Putamen (tissue), 1 donor: ENCODE measurements around the gene PDXK.
A peak's percentile ranks its signal among the peaks of the same experiment; 100 is the strongest.
"Not testable (repeated sequence)": the region's sequence is repeated elsewhere in the genome, so short reads cannot be mapped to it uniquely, and the experiment has no call there.

Experiments
- DNase-seq: peaks from one replicate; pipeline ENCODE4 v3.0.0-alpha.2; 2016; ENCODE audit warnings: low spot score

Gene PDXK

DNA sequence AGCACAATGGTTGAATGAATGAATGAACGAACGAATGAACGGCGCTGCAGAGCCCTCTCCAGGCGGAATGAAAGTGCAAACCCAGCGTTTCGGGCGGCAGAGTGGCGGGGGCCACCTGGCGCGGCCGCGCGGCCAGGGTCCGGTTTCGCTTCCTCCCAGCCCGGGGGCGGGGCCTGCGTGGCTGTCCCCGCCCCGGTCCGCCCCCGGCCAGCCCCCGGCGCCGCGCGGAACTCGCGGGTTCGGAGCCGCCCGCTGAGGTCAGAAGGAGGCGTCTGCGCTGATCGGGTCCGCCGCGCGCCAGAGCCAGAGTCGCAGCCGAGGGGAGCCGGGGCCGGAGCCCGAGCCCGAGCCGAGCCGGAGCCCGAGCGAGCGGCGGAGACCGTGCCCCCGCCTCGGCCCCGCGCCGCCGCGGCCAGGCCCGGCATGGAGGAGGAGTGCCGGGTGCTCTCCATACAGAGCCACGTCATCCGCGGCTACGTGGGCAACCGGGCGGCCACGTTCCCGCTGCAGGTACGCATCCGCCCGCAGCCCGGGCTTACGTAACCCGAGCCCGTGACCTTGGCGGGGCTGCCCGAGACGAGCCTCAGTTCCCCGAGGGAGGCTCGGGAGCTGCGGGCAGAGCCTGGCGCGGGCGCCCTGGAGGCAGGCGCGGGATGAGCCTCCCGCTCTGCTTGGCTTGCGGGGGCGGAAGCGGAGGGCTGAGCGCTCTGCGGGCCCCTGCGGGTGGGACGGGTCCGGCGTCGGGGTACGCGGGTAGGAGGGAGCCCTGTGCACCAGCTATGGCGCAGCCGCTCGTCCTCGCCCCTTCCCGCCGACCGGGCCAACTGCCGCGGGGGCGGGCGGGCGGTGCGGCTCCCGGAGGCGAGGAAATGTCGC lies at the start of gene PDXK:
TSS of gene PDXK (plus strand) at position 258 of the 876 bp plus-strand sequence. CDS start at position 424, 166 bp downstream.
- peak; percentile 76 for DNase-seq

DNA sequence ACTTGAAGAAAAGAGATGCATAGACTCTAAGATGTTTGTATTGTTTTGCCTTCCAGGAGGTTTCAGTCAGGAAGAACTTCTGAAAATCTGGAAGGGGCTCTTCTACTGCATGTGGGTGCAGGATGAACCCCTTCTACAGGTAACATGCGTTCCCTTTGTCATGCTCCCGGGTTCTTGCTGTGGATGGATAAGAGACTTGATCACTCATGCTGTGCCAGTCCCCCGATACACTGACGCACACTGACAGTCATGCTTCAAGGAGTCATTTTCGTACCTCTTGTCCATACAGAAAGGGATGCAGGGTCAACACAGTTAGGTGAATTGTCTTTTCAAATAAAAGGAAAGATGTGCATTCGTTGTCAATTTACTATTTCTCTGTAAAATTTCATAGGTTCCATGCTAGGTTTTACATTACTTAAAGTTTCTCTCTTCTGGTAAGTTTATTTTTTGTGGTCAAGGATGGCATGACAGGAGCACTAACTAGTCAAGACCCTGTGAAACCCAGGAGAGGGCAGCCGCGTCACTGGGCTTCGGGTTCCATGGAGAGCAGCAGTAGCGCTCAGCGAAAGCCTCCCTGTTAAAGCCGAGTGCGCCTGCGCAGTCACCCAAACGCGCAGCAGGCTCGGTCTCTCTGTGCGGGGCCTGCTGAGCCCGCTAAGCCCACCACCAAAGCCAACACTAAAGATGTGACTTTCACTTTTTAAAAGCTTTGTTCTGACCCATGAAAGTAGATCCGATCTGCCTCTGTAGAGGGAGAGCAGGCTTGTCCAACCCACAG lies 48.9 kb upstream of the PDXK start:
- no peak for DNase-seq

DNA sequence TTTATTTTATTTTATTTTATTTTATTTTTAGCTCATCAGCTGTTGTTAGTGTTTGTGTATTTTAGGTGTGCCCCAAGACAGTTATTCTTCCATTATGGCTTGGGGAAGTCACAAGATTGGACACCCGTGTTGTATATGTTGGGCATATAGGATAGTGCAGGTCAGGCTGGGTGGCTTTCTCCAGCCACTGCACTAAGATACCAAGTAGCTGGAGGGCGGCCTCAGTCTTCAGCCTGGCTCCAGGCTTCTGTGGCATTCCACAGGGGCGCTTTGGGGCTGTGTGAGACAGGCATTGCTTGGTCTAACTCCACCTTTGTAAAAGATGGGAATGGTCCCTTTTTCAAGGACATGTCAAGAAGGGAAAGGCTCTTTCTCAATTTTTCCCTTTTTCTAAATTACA lies 43.1 kb upstream of the PDXK start:
- no peak for DNase-seq

DNA sequence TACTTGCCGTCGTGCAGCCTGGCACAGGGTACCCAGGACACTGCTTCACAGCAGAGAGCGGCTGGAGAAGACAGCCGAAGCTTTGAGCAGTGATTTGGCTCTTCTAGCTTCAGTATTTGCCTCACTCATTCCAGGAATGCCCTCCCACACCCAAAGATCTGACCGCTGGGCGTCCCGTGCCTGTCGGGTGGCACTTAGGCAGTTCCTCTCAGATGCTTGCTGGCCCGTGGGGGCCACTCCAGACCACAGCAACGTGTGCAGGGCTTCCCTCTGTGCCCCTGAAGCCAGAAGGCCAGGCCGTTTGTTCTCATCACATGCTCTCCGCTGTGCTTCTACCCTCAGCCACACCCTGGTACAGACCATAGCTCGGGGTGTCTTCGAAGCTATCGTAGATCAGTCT lies 42.5 kb upstream of the PDXK start:
- no peak for DNase-seq

DNA sequence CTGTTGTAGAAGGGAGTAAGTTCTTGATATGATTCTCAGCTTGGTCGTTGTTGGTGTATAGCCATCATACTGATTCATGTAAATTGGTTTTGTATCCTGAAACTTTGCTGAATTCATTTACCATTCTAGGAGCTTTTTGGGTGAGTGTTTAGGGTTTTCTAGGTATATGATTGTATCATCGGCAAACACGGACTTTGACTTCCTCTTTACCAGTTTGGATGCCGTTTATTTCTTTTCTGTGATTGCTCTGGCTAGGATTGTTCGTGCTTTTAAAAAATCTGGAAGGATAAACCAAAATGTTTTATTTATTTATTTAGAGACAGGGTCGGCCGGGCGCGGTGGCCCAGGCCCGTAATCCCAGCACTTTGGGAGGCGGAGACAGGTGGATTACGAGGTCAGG lies 39.0 kb upstream of the PDXK start:
- DNase-seq, result no peak

DNA sequence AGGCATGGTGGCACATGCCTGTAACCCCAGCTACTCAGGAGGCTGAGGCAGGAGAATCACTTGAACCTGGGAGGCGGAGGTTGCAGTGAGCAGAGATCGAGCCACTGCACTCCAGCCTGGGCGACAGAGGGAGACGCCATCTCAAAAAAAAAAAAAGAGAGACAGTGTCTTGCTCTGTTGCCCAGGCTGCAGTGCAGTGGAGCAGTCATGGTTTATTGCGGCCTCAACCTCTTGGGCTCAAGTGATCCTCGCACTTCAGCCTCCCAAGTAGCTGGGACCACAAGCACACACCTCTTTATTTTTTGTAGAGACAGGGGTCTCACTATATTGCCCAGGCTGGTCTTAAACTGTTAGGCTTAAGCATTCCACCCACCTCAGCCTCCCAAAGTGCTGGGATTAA lies 38.5 kb upstream of the PDXK start:
- not testable (repeated sequence) for DNase-seq

DNA sequence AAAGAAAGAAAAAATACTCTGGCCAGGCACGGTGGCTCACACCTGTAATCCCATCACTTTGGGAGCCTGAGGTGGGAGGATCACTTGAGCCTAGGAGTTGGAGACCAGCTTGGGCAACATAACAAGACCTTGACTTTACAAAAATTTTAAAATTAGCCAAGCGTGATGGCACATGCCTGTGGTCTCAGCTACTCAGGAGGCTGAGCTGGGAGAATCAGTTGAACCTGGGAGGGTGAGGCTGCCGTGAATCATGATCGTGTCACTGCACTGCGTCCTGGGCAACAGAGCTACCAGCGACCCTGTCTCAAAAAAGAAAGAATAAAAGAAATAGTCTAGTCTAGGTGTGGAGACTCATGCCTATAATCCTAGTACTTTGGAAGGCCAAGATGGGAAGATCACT lies 37.3 kb upstream of the PDXK start:
- no peak for DNase-seq

DNA sequence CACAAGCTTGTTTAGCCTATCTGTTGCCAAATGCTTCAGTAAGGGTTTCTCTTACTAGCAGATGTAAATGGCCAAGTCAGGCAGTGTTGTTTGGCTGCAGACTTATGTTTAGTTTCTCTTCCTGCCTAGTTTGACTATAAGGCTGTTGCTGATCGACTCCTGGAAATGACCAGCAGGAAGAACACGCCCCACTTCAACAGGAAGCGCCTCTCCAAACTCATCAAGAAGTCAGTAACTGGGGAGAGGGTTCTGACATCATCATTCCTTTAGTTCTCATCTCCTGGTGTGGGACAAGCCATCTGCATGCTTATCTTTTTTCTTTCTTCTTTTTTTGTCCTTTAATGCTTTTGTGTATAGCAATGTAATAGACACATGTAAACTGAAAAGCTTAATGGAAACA lies 34.5 kb upstream of the PDXK start:
- DNase-seq, result no peak

DNA sequence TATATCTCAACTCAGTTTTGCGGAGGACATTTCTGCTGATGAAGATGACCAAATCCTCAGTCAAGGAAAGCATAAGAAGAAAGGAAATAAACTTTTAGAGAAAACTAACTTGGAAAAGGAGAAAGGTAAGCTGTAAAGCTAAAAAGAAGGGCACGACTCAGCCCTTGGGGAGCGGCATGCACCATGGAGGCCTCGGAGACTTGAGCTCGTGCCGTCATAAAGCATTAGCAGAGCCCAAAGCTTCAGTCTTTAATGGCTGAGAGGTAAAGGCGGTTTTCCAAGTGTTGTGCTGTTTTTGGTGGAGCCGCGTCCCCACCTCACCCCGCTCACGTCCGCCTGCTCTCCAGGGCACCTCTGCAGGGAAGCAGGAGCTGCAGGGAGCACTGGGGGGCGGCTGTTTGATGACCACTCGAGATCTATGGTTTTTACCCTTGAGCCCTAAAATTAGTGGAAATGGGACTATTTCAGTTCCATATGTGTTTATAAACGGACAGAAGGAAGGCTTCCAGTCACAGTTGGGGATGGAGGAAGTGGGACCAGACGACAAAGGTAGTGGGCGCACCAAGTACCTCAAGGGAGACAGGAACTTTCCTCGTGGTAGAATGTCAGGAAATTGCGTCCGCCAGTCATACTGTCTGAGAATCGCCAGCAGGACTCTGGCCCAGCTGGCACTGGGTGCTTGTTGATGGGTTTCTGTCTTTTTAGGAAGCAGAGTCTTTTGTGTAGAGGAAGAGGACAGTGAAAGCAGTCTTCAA lies 31.9 kb upstream of the PDXK start:
- no peak for DNase-seq

DNA sequence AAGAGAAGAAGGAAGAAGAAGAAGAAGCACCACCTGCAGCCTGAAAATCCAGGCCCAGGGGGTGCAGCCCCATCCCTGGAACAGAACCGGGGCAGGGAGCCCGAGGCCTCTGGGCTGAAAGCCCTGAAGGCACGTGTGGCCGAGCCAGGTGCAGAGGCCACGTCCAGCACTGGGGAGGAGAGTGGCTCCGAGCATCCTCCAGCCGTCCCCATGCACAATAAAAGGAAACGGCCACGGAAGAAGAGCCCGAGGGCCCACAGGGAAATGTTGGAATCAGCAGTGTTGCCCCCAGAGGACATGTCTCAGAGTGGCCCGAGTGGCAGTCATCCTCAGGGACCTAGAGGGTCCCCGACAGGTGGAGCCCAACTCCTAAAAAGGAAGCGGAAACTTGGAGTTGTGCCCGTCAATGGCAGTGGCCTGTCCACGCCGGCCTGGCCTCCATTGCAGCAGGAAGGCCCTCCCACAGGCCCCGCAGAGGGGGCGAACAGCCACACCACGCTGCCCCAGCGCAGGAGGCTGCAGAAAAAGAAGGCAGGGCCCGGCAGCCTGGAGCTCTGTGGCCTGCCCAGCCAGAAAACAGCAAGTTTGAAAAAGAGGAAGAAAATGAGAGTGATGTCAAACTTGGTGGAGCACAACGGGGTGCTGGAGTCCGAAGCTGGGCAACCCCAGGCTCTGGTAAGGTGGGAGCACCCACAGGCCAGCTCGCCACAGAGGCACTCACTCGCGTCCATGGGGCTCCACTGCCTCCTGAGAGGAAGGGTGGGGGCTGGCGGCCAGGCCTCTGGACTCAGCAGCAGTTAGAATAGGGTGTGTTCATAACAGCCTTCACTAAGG lies 31.1 kb upstream of the PDXK start:
- no peak for DNase-seq

DNA sequence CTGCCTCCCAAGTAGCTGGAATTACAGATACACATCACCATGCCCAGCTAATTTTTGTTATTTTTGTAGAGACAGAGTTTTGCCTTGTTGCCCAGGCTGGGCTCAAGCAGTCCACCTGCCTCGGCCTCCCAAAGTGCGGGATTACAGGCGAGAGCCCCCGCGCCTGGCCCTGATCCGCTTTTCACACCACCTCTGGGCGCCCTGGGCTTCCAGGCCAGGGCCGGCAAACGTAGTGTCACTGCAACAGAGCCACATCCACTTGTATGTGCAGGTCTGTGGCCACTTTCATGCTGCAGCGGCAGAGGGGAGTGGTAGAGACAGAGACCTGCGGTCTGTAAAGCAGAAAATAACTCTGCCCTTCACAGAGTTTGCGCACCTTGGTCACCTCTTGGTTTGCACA lies 30.0 kb upstream of the PDXK start:
- no peak for DNase-seq

DNA sequence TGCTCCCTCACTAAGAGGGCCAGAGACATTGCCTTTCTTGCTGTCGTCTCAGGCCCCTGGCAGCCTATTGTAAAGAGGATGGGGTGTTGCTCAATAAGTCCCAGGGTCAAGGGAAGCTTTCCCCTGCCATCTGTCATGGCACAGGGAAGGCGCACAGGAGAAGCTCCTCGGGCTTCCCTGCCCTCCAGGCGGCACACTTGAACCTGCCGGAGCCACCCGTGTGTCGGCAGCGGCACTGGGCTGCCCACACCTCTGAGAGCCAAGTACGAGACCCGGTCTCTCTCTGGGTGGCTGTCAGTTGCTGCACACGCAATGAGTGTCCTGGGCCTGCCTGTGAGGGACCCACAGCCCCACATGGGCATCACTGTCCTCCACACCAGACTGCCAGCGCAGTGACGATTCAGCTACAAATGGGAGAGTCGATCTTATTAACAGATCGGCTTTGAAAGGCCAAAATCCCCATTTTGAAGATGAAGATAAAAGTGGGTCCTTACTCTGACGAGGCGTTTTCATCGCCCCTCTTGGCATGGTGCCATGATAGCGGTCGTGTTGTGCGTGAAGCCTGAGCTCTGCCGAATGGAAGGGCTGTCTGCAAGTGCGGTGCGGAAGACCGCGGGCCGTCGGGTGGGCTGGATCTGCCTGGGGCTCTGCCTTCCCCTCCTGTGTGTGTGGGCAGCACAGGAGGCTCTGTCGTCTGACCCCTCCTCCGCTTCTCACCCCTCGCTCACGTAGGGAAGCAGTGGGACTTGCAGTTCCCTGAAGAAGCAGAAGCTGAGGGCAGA lies 29.2 kb upstream of the PDXK start:
- DNase-seq, result no peak

DNA sequence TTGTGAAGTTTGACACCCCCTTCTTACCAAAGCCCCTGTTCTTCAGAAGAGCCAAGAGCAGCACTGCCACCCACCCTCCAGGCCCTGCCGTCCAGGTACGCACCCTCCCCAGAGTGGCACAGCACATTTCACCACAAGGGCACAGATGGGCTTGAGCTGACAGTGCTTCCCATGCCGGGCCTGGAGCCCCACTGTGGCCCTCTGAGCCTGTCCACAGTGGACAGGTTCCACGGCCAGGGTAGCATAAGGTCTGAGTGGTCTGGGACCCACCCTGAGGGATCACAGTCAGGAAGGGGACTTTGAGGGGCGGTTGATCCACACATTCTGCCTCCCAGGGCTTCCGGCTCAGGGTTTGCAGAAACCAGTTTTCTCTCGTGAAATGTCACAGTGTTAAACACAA lies 28.6 kb upstream of the PDXK start:
- no peak for DNase-seq

DNA sequence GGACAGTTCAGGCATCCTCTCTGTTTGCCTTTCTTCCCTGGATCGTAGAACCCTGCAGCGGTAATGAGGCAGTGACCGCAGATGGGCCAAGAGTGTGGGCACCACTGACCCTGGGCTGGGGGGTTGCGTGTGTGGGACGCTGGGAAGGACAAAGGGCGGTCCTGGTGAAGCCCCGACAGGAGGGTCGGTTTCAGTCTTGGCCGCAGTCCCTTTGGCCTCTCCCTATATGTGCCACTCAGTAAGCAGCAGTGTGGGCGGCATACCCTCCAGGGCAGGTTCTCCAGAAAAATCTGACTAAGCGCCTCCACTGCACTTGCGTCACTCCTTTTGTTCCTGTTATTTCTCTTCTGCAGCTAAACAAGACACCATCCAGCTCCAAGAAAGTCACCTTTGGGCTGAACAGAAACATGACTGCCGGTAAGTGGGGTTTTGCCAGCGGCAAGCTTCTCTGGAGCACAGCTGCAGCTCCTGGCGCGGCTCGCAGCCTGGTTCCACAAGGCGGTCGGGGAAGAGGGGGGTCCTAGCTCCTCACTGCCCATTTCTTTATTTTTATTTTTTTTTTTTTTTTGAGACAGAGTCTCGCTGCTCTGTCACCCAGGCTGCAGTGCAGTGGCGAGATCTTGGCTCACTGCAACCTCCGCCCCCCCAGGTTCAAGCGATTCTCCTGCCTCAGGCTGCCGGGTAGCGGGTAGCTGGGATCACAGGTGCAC lies 27.7 kb upstream of the PDXK start:
- no peak for DNase-seq

DNA sequence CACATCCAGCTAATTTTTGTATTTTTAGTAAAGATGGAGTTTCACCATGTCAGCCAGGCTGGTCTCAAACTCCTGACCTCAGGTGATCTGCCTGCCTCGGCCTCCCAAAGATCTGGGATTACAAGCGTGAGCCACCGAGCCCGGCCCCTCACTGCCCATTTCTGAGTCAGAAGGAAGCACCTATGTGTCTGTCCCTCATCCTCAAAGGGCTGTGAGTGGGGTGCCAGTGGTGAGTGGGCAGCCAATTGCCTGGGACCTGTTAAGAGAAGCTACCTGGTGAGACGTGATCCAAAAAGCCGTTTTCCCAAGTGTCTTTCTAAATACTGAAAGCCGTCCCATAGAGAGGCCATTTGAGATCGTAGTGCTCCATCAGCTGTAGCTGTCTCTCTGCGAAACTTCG lies 27.1 kb upstream of the PDXK start:
- DNase-seq, result no peak

DNA sequence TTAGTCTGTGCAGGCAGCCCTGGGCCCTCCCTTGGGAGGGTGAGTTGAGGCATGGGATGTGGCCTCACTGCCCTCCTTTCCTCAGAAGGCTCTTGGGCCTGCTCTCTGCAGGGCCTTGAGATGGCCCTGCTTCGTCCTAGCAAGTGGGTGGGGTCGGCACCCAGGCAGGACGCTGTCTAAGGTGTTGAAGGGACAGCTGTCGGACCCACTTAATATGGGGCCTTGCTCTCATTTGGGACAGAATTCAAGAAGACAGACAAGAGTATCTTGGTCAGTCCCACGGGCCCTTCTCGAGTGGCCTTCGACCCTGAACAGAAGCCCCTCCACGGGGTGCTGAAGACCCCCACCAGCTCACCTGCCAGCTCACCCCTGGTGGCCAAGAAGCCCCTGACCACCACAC lies 26.0 kb upstream of the PDXK start:
- DNase-seq, result no peak

DNA sequence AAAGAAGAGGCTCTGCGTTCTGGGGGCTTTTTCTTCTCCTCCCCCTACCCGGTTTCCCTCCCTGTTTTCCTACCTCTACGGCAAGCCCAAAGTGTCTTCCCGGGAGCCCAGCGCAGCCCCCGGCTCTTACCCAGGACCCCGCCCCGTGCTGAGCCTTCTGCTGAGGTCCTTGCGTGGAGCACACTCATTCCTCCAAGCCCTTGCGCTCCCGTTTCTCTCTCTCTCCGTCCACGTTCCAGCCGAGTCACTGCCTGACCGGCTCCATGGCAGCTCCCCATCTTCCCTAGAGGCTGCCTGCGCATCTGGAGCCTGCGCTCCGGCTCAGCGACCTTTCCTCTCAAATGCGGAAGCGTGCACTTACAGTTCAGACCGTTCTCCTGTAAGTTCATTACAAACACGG lies 24.9 kb upstream of the PDXK start:
- DNase-seq, result no peak

DNA sequence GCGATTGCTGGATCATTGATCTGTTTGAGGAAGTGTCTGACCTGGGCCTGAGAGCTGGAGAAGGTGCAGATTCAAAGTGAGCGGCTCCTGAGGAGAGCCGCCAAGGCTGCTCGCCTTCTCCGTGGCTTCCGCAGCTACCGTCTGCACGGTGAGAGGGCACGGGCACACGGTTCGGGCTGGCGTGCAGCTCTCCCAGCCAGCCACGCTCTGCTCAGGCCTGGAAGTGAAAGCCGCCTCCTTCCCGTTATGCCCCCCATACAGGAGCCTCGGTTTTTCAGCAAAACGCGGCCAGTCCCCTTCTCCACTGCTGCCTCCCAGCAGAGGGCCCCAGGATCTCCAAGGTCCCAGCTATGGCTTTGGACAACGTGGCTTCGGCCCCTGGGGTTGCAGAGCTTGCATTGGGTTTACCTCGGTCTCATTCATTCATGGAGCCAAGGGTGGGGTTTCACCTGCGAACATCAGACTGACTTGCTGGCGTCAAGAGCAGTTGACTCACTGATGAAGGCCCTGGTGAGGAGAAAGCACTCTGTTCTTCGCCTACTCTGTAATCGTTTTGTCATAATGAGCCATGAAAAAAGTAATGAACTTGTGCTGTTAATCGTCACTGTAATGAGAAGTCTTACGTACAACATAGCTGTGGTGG lies 24.4 kb upstream of the PDXK start:
- DNase-seq, result no peak

DNA sequence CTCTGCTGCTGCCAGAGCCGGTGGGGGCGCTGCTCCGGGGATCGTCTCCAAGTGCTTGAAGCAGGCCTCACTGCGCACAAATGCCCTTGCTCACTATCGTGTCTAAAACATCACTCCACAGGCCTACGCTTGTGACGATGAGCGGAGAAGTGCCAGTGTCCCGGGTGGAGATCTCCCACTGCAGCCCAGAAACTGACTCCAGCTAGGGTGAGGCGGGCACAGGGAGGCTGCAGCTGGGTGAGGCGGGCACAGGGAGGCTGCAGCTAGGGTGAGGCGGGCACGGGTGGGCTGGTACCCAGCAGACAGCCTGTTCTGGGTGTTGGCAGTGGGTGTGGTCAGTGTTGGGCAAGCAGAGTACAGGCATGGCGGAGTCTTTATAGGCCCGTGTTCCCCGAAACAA lies 22.7 kb upstream of the PDXK start:
- DNase-seq, result no peak
